Calu3 (cell line): ENCODE results near the gene DEGS1. TPM values are rescaled to one million over a fixed set of nuclear protein-coding genes. Genes with fewer than 3 reads are reported as not detected.

Experiments used
- BruUV-seq: library from RNA; stranded (reverse); fragments of 400-500 nt; replicated peaks from 2 replicates; lab custom pipeline; 2021; lab: Mats Ljungman, UMichigan
- CTCF ChIA-PET: fragments of 300-600 bp; sonication (Branson Sonifier 250); formaldehyde crosslinking; loops from one replicate; lab custom pipeline; 2022; ENCODE audit warnings: antibody characterized with exemption; lab: Charles Lee
- DNase-seq: peaks from one replicate; pipeline ENCODE4 v3.0.0; 2022
- H3K27ac Mint-ChIP-seq: one replicate; pipeline ENCODE4 v1.8.0; 2022; ENCODE audit warnings: mixed read lengths; ENCODE audit not compliant: unreplicated experiment
- H3K27me3 Mint-ChIP-seq: one replicate; pipeline ENCODE4 v1.8.0; 2022; ENCODE audit warnings: mixed read lengths; ENCODE audit not compliant: unreplicated experiment
- H3K36me3 Mint-ChIP-seq: one replicate; pipeline ENCODE4 v1.8.0; 2022; ENCODE audit warnings: mild to moderate bottlenecking, moderate library complexity, mixed read lengths; ENCODE audit not compliant: insufficient read depth, unreplicated experiment
- H3K4me1 Mint-ChIP-seq: one replicate; pipeline ENCODE4 v1.8.0; 2022; ENCODE audit warnings: mild to moderate bottlenecking, low read depth, mixed read lengths; ENCODE audit not compliant: unreplicated experiment
- H3K4me3 Mint-ChIP-seq: one replicate; pipeline ENCODE4 v1.8.0; 2022; ENCODE audit warnings: mild to moderate bottlenecking, low read depth, moderate library complexity, mixed read lengths; ENCODE audit not compliant: unreplicated experiment
- H3K9me3 Mint-ChIP-seq: one replicate; pipeline ENCODE4 v1.8.0; 2022; ENCODE audit warnings: low read depth, mixed read lengths; ENCODE audit not compliant: unreplicated experiment
- intact Hi-C: fragments of 100-400 bp; cut with micrococcal nuclease; formaldehyde crosslinking; loops from one replicate; pipeline ENCODE4 v1.10.0; 2022; ENCODE audit not compliant: unreplicated experiment
- total RNA-seq: library from RNA; stranded (reverse); gene quantifications from 2 replicates; pipeline ENCODE4 v1.2.3, GENCODE V29; 2022
- TF ChIP-seq, protein P1 (sequence below): fragments of 200-600 bp; IDR thresholded peaks from one replicate; pipeline ENCODE4 v1.8.0; 2022; ENCODE audit warnings: antibody characterized with exemption; ENCODE audit not compliant: unreplicated experiment

DEGS1 gene
- total RNA-seq, 1 experiment from 2014 or later, result 72.5 TPM

DNA sequence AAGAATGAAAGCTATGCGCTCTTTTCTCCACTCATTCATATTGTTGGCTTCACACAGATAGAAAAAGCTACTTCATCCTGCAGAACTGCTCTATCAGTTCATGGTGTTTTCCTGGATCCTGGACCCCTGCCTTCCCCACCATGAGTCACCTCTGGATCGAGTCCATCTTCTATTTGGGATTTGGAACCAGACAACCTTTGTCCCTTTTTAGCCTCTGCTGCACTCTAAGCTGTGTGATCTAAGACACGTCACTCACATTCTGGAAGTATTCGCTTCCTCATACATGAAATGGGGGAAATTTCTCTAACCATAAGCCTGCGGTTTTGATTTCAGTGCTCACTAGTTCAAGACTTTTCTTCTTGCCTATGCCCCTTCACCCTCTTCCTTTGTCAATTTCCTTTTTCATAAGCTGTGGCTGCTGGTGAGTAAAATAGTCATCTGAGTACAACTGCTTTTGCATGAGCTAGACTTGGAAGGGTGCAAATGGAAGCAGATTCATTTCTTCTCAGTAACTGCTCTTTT is 14.1 kb upstream of the DEGS1 start:
- Mint-ChIP-seq H3K4me1 (peaks cover 22% of the 10 kb centered on the region), H3K36me3 (peaks cover 5% of the 10 kb centered on the region), H3K27me3 (no peaks in the 10 kb centered on the region), H3K4me3 (no peak overlapping the region), H3K9me3 (no peaks in the 10 kb centered on the region), H3K27ac (peak overlapping the region; percentile 65)
- BruUV-seq, result no TSS peak
- intact Hi-C loops, result loop anchor here (10.0 kb wide), 2 partner anchors 96 to 136 kb away; no protein-coding TSS in a partner anchor
- peak; percentile 38 for DNase-seq
- TF ChIP-seq, protein P1, sequence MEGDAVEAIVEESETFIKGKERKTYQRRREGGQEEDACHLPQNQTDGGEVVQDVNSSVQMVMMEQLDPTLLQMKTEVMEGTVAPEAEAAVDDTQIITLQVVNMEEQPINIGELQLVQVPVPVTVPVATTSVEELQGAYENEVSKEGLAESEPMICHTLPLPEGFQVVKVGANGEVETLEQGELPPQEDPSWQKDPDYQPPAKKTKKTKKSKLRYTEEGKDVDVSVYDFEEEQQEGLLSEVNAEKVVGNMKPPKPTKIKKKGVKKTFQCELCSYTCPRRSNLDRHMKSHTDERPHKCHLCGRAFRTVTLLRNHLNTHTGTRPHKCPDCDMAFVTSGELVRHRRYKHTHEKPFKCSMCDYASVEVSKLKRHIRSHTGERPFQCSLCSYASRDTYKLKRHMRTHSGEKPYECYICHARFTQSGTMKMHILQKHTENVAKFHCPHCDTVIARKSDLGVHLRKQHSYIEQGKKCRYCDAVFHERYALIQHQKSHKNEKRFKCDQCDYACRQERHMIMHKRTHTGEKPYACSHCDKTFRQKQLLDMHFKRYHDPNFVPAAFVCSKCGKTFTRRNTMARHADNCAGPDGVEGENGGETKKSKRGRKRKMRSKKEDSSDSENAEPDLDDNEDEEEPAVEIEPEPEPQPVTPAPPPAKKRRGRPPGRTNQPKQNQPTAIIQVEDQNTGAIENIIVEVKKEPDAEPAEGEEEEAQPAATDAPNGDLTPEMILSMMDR, result no peak
- CTCF ChIA-PET, result interaction anchor here (0.8 to 1.6 kb wide), 6 partner anchors 10 to 53 kb away, joined by 3 to 9 read pairs (median 5); no protein-coding TSS in a partner anchor

DNA sequence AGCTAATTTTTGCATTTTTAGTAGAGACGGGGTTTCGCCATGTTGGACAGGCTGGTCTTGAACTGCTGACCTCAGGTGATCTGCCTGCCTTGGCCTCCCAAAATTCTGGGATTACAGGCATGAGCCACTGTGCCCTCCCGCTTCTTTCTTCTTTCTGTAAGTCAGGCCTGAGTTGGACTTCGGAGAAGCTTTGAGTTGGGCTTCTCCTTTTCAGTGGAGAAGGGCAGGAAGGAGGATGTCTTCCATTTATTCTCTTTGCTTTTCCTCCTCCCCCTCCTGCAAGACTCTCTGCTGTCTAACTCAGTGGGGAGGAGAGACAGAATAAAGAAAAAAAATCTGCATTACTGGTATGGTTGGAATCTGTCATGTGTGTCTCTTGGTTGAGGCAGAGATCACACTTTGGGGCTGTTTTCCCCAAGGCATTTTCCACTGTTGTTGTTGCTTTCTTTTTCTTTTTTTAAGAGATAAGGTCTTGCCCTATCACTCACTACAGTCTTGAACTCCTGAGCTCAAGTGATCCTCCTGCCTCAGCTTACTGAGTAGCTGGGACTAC is 13.2 kb upstream of the DEGS1 start:
- no peak overlapping the region for H3K27ac Mint-ChIP-seq
- no TSS peak for BruUV-seq

DNA sequence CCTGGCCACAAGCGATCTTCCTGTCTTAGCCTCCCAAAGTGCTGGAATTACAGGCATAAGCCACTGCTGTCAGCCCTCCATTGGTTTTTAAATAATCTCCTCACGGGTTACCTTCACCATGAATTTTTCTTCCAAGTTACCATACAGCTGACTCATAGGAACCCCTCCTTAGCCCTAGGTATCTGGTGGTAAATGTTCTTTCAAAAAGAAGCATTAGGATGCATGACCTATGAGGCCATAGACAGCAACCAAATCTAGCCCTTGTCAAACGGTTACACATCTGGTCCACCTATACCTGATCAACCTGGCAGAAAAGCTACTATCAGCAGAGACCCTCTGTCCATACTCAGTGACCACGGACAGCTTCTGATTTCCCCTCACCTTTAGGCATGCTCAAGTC is 12.7 kb upstream of the DEGS1 start:
- H3K27ac Mint-ChIP-seq, result peak overlapping the region; percentile 19
- no peak for DNase-seq
- no peaks in the 10 kb centered on the region for H3K9me3 Mint-ChIP-seq
- no TSS peak for BruUV-seq
- intact Hi-C loops, result no loop called here
- TF ChIP-seq, protein P1, result no peak
- CTCF ChIA-PET, result interaction anchor here (0.5 to 1.6 kb wide), 3 partner anchors 11 to 982 kb away, joined by 3 to 9 read pairs (median 5); no protein-coding TSS in a partner anchor
- peaks cover 22% of the 10 kb centered on the region for H3K4me1 Mint-ChIP-seq
- no peaks in the 10 kb centered on the region for H3K27me3 Mint-ChIP-seq
- H3K36me3 Mint-ChIP-seq, result peaks cover 5% of the 10 kb centered on the region
- no peak overlapping the region for H3K4me3 Mint-ChIP-seq

More for the DNA sequence above, 13.2 kb upstream of the DEGS1 start:
- H3K27me3 Mint-ChIP-seq, result no peaks in the 10 kb centered on the region
- H3K9me3 Mint-ChIP-seq, result no peaks in the 10 kb centered on the region
- peaks cover 22% of the 10 kb centered on the region for H3K4me1 Mint-ChIP-seq
- TF ChIP-seq, protein P1, result no peak
- no peak overlapping the region for H3K4me3 Mint-ChIP-seq
- peaks cover 5% of the 10 kb centered on the region for H3K36me3 Mint-ChIP-seq
- CTCF ChIA-PET, result interaction anchor here (0.5 to 1.6 kb wide), 6 partner anchors 10 to 981 kb away, joined by 3 to 9 read pairs (median 5); no protein-coding TSS in a partner anchor
- intact Hi-C loops, result loop anchor here (10.0 kb wide), 2 partner anchors 95 to 135 kb away; no protein-coding TSS in a partner anchor
- DNase-seq, result no peak

DNA sequence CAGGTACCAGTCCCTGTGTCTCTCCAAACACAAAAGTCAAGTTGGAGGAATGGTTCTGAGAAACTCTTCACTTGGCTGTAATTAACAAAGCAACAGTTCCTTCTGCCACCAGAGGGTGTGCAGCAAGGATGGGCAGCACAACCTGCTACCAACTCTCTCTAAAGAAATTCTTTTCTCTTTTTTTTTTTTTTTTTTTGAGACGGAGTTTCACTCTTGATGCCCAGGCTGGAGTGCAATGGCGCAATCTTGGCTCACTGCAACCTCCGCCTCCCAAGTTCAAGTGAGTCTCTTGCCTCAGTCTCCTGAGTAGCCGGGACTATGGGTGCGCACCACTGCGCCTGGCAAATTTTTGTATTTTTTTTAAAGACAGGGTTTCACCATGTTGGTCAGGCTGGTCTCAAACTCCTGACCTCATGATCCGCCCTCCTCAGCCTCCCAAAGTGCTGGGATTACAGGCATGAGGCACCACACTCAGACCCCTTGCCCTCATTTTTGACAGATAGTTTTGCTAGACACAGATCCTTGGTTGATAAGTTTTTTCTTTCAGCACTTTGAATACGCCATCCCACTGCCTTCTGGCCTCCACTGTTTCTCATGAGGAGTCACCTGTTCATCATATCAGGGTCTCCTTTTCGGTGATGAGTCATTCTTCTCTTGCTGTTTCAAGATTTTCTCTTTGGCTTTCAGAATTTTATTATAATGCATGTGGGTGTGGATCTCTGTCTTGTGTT is 12.1 kb upstream of the DEGS1 start:
- Mint-ChIP-seq H3K27ac (peak overlapping the region; percentile 19), H3K27me3 (no peaks in the 10 kb centered on the region), H3K4me3 (no peak overlapping the region), H3K36me3 (peaks cover 5% of the 10 kb centered on the region), H3K4me1 (peaks cover 22% of the 10 kb centered on the region), H3K9me3 (no peaks in the 10 kb centered on the region)
- intact Hi-C loops, result no loop called here
- CTCF ChIA-PET, result interaction anchor here (0.6 kb wide), 1 partner anchor 8 kb away, joined by 3 read pairs; no protein-coding TSS in a partner anchor
- TF ChIP-seq, protein P1, result peak; percentile 29
- no TSS peak for BruUV-seq
- peak; percentile 36 for DNase-seq
